Retina (tissue), 1 donor: ENCODE results near the gene SMCO2.

Experiments used
- DNase-seq: peaks from one replicate; pipeline ENCODE4 v3.0.0-alpha.2; 2016

SMCO2 gene

GRCh38 chr12:27446436-27446835, at the start of gene SMCO2:
TSS of gene SMCO2 (plus strand) at chr12:27446736. CDS start at chr12:27470632, 23,896 bp downstream.
- no peak for DNase-seq

- DNase-seq, result no peak
Observed at GRCh38 chr12:27398466-27398865, 48.1 kb upstream of the SMCO2 start.

DNA sequence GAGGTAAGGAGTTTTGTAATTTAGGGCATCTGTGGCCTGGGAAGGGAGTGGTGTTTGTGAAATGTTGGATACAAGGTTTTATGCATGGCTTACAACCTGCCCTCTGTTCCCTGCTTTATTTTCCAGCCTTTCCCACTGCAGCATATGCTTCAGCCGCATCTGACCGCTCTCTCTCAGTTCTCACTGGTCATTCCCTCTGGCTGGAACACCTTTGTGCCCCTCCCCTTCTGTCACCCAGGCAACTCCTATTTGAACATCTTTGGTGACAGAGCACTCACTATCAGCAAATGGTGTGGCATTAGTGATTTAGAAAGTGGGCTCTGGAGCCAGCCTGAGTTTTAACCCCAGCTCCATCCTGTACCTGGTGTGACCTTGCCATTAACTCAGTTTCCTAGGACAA, 47.5 kb upstream of the SMCO2 start:
- no peak for DNase-seq

GRCh38 chr12:27400856-27401354, 45.6 kb upstream of the SMCO2 start:
- DNase-seq, result no peak

- no peak for DNase-seq
Observed at GRCh38 chr12:27412047-27412446, 34.5 kb upstream of the SMCO2 start.

GRCh38 chr12:27422697-27423096, 23.8 kb upstream of the SMCO2 start:
- DNase-seq, result no peak

DNA sequence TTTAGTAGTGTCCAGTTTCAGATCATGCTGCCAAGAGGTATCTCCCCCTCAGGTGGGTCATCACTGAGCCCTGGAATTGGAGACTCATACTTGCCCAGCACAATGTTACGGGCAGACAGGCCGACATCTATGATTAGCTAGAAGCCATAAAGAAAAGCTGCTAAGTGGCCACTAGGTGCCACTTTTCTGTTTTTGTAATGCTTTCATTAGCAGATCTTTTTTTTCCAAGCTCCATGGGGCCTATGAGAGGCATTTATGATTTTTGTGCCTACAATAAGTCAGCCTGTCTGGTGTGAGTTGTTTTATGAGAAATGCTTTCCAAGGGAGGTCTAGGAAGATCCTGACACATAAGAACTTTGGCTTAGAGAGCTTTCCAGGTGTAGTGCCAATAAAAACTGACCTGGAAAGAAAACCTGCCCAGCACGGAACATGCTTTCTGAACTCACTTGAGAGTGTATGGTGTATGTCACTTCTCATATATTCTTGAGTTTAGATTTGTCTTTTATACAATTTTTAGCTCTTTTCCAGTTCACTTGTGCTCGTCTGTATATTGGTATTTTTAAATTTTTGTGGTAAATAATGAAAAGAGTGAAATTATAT, 21.8 kb upstream of the SMCO2 start:
- no peak for DNase-seq

GRCh38 chr12:27425306-27425705, 21.2 kb upstream of the SMCO2 start:
- DNase-seq, result no peak

DNA sequence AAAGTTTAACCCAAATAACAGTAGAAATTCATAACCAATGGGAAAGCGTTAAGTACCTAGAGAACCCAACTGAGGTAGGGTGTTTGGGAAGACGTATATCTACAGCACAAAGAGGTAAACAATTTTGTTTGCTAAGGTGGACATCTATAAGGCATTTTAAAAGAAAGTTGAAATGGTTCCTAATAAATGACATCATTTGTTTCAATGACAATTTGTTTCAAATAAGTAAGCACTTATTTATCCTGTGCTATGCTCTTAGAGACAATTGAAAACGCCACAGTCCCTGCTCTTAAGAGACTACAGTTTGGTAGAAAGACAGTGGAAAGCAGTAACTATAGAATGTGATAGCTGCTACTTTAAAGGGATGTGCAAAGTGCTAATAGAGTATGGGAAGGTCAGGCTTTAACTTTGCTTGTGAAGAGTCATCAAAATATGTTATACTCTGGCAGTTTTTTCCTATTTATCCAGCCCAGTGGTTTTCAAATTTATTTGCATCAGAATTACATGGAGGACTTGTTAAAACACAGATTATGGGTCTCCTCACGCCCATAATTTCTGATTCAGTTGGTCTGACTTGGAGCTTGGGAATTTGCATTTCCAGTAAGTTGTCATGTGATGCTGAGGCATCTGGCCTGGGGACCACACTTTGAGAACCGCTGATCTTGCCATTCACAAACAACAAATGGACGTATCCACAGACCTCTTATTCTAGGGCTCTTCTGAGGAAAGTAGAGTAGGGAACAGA, 19.6 kb upstream of the SMCO2 start:
- DNase-seq, result no peak

GRCh38 chr12:27427824-27428223, 18.7 kb upstream of the SMCO2 start:
- no peak for DNase-seq

GRCh38 chr12:27428466-27428865, 18.1 kb upstream of the SMCO2 start:
- no peak for DNase-seq

DNA sequence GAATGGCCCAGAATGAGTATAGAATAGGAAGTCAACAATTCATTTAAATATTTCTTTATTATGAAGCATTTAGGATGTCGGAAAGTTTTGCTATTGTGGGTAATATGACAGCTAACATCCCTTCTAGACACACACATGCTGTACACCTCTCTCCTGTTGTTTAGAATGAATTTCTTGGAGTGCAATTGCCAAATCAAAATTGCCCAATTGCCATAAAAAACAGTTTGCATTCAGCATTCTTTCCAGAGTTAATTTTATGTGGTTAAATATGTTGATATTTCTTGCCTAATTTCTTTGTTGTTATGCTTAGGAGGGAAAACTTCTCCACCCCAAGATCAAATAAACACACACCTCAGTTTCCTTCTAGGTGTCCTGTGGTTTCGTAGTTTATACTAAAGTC, 16.9 kb upstream of the SMCO2 start:
- no peak for DNase-seq

DNA sequence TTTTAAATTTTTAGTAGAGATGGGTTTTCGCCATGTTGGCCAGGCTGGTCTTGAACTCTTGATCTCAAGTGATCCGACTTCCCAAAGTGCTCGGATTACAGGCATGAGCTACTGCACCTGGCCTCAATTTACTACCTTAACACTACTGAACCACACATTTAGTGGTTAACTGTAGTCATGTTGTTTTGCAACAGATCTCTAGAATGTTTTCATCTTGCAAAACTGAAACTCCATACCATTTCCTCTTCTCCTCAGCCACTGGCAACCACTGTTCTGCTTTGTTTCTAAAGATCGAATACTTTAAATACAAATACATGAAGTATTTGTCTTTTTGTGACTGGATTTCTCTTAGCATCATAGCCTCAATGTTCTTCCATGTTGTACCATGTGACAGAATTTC, 15.4 kb upstream of the SMCO2 start:
- no peak for DNase-seq

DNA sequence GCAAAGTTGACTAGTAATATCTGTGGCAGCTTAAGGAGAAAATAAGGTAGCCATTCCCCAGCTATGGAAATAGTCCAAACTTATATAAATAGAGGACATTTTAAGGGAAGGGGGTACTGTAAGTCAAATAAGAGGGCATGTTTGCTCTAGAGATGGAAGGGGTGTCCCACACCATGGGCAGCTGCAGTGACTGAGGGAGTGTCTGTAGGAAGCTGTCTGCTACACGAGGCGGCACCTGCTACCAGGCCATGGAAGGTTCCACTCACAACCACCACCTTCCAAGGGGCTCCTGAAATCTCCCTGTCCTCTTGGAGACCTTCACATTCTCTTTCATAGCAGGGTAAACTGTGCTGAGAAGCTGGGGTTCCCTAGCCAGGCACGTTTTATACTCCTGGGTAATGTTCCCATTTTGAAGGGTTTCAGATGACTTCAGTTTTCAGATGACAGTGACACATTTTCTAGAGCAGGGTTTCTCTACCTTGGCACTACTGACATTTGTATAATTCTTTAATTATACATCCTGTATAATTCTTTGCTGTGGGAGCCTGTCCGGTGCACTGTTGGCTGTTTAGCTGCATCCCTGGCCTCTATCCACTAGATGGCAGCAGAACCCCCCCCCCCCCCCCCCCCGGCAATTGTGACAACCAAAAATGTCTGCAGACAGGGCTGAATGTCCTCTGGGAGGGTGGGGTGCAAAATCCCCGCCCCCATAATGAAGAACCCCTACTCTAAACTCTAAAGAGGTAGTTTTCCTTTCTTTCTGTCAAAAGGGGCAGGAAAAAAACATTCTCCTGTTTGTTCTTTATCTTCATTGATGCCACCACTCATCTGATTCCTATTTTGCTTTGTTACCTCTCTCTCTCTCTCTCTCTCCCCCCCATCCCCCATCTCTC, 11.6 kb upstream of the SMCO2 start:
- peak; percentile 13 for DNase-seq

- no peak for DNase-seq
Observed at GRCh38 chr12:27436029-27436428, 10.5 kb upstream of the SMCO2 start.

- DNase-seq, result no peak
Observed at GRCh38 chr12:27436768-27437167, 9.8 kb upstream of the SMCO2 start.

DNA sequence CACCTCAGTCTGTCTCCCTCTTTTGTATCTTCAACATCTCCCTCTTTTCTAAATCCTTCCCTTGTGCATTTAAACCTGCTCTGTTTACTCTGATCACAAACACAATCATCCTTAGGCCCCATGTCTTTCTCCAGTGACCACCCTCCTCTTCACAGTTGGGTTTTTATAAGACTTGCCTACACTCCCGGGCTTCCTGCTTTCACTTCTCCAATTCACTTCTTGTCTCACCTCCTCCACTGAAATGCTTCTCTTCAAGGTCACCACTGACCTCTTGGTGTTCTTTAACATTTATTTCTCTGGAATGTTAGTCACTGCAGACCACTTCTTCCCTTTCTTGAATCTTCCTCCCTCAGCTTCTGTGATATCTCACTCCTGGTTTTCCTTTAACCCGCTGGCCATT, 8.7 kb upstream of the SMCO2 start:
- no peak for DNase-seq

DNA sequence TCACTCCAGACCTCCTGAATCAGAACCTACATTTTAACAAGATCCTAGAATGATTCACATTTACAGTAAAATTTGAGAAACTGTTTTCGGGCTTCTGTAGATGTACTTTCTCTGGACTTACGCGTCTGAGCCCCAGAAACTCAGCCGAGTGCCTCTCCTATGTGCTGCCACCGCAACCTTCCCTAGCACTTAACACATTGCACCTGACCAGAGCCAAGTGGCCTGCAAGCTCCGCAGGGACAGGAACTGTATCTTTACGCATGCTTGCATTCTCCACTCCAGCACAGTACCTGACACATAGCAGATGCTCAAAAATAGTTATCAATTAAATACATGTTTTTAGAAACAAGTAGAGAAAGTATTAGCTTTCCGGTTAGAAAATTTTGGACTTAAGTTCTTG, 1.2 kb downstream of the SMCO2 start:
- DNase-seq, result no peak

DNA sequence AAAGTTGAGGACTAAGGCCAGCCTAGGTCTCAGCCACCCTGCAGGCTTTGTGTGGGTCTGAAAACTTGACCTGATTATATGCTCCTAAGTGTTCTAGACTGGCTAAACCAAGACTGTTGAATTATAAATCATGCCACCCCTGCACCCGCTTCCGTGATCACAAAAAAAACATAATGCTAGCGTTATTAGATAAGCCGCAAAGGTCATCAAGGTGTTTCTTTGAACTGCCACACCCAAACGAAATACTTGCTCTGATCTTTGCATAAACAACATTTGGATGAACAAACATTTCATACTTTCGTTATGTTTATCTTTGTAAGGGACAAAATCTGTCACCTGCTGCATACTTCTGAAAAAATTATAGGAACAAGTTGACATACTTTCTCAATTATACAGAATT, 2.5 kb downstream of the SMCO2 start:
- DNase-seq, result no peak

- no peak for DNase-seq
Observed at GRCh38 chr12:27449893-27450534, 3.5 kb downstream of the SMCO2 start.

GRCh38 chr12:27451036-27451825, 4.7 kb downstream of the SMCO2 start:
- DNase-seq, result no peak

DNA sequence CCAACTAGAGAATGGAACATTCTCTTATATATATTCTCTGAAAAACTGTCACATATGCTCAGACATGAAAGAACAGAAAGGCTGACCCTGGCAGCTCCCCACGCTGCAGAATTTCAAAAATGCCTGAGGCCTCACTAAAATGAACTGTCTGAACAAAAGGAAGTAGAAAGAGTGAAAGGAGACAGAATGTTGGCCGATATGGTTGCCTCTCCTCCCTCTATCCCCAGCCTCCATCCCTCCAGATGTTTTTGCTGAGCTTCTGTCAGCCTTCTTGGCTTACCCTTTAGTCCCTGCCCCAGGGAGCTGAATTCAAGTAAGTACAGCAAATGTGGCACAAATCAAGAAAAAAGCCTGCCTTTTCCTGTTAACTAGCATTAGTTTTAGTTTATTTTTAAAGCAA, 6.9 kb downstream of the SMCO2 start:
- DNase-seq, result no peak
